Transverse colon (tissue), 4 donors: ENCODE results near the gene SPTLC3. TPM values are rescaled to one million over a fixed set of nuclear protein-coding genes. Genes with fewer than 3 reads are reported as not detected.

Source experiments
- DNase-seq: peaks from one replicate; pipeline ENCODE4 v3.0.0-alpha.2; 2019
- H3K27ac ChIP-seq, 4 donors: fragments of 200-600 bp; sonication (generic); 2 replicates each; pipeline ENCODE4 v1.5.1; 2016 to 2018; ENCODE audit warnings: inconsistent platforms in 4 of 4
- H3K27me3 ChIP-seq: fragments of 200-600 bp; sonication (generic); 2 replicates; pipeline ENCODE4 v1.5.1; 2017; ENCODE audit warnings: inconsistent platforms
- H3K36me3 ChIP-seq, 4 donors: fragments of 200-600 bp; sonication (generic); 2 replicates each; pipeline ENCODE4 v1.5.1; 2017 to 2019; ENCODE audit warnings: inconsistent platforms in 4 of 4
- H3K4me1 ChIP-seq, 4 donors: fragments of 200-600 bp; sonication (generic); 2 replicates each; pipeline ENCODE4 v1.5.1; 2017 to 2020; ENCODE audit warnings: inconsistent platforms in 4 of 4
- H3K4me3 ChIP-seq, 4 donors: fragments of 200-600 bp; sonication (generic); 1 replicate in 1 of 4; 2 replicates in 3 of 4; pipeline versions ENCODE4 v1.5.1 to v1.6.1; 2017 to 2019; ENCODE audit warnings: inconsistent platforms in 4 of 4
- H3K9me3 ChIP-seq, 2 donors: fragments of 200-600 bp; sonication (generic); 2 replicates each; pipeline ENCODE4 v1.5.1; 2017 to 2019; ENCODE audit warnings: inconsistent platforms in 2 of 2
- EP300 ChIP-seq: sonication (generic); formaldehyde crosslinking; IDR thresholded peaks from one replicate; pipeline ENCODE4 v1.6.1; 2017; ENCODE audit warnings: antibody characterized with exemption, low read depth
- POLR2A ChIP-seq: fragments of 450-650 bp; IDR thresholded peaks from one replicate; pipeline ENCODE4 v1.6.1; 2016; ENCODE audit warnings: antibody characterized with exemption, mild to moderate bottlenecking, moderate library complexity
- POLR2AphosphoS5 ChIP-seq, 3 donors: sonication (generic); formaldehyde crosslinking; IDR thresholded peaks; one replicate each; pipeline ENCODE4 v1.6.1; 2016; ENCODE audit warnings: antibody characterized with exemption in 3 of 3
- WGBS, 2 donors: methylation state at CpG; one replicate each; pipeline ENCODE4 v1.1.5; 2018; ENCODE audit warnings: low coverage in 1 of 2; 5-methylcytosine and 5-hydroxymethylcytosine counted together
- in situ Hi-C, 4 donors: fragments of 200-750 bp; cut with MboI; loops; one replicate each; pipeline versions ENCODE4 v1.15.0 to v1.15.1; 2017; ENCODE audit warnings: low sequenced_read_pairs in 3 of 4, low pct_ligation_motif_present in 1 of 4, low pct_unique_long_range_greater_than_20kb in 1 of 4
- intact Hi-C: fragments of 100-400 bp; cut with DNase I; formaldehyde crosslinking; loops from one replicate; pipeline ENCODE4 v1.15.1; 2023; ENCODE audit warnings: low total_unique reads
- total RNA-seq, 4 donors: library from RNA; depleted of rRNA; stranded (reverse); fragments of >200 nt; gene quantifications; one replicate each; pipeline ENCODE4 v1.1.0, GENCODE V29; 2016
- TF ChIP-seq, protein P1 (sequence below), 5 experiments: fragments of 200-600 bp in 3 of 5; fragments of 450-650 bp in 2 of 5; sonication (generic) in 3 of 5; IDR thresholded peaks; 1 replicate in 2 of 5; 2 replicates in 3 of 5; pipeline ENCODE4 v1.5.1; 2016 to 2017; ENCODE audit warnings: antibody characterized with exemption in 5 of 5, inconsistent platforms in 3 of 5, mild to moderate bottlenecking in 2 of 5, moderate library complexity in 1 of 5

Gene SPTLC3
- total RNA-seq, 4 donors from 2014 or later, result 2.6 to 11.6 (median 8.8) TPM

DNA sequence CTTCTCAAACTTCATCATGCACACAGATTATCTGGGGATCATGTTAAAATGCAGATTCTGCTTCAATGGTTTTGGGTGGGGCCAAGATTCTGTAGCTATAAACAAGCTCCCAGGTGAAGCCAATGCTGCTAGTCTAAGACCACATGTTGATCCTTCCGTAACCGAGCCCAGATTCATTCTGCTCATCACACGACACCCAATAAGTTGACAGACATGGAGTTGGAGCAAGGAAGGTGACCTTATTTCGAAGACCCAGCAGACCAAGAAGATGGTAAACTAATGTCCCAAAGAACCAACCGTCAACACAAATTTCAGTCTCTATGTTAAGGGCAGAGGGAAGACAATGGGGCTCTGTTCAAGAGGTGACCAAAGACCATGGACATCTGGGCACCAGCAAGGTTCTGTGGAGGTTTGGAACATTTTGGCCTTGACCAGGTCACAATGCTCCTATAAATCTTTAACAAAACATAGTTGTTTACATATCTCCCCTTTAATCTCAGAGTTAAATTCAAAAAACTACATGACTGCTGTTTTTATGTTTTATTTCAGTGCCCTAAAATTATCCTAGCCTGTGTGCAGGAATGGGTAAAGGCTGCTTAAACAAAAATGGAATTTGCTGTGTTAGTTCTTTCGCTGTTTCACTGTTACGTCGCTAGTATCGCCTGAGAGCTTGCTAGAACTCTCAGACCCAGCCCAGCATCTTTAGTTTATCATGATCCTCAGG is 50.1 kb downstream of the SPTLC3 start:
- in situ Hi-C loops, result no loop called here

GRCh38 chr20:13059398-13060136 is 50.8 kb downstream of the SPTLC3 start:
- Histone ChIP-seq H3K27me3 (no peaks in the 10 kb centered on the region), H3K36me3 (no peaks in the 10 kb centered on the region), H3K9me3 (no peaks in the 10 kb centered on the region), H3K27ac (no peak overlapping the region), H3K4me3 (no peak overlapping the region), H3K4me1 (no peaks in the 10 kb centered on the region)
- intact Hi-C loops (no loop called here), in situ Hi-C loops (no loop called here)
- WGBS, 2 donors, result 76 to 84% methylated on average over 4 to 7 of the region's 7 CpGs
- TF ChIP-seq POLR2A (no peak), EP300 (no peak), POLR2AphosphoS5 (IDR thresholded peaks at IDR 0.05) (no peak)
- TF ChIP-seq, protein P1, sequence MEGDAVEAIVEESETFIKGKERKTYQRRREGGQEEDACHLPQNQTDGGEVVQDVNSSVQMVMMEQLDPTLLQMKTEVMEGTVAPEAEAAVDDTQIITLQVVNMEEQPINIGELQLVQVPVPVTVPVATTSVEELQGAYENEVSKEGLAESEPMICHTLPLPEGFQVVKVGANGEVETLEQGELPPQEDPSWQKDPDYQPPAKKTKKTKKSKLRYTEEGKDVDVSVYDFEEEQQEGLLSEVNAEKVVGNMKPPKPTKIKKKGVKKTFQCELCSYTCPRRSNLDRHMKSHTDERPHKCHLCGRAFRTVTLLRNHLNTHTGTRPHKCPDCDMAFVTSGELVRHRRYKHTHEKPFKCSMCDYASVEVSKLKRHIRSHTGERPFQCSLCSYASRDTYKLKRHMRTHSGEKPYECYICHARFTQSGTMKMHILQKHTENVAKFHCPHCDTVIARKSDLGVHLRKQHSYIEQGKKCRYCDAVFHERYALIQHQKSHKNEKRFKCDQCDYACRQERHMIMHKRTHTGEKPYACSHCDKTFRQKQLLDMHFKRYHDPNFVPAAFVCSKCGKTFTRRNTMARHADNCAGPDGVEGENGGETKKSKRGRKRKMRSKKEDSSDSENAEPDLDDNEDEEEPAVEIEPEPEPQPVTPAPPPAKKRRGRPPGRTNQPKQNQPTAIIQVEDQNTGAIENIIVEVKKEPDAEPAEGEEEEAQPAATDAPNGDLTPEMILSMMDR (IDR thresholded peaks at IDR 0.05), result no peak
- no peak for DNase-seq

More for the DNA sequence above, 50.1 kb downstream of the SPTLC3 start:
- WGBS, 2 donors, result 86 to 94% methylated on average over 4 to 9 of the region's 9 CpGs
- H3K4me1 ChIP-seq, result no peaks in the 10 kb centered on the region
- intact Hi-C loops, result no loop called here
- TF ChIP-seq EP300, result no peak
- TF ChIP-seq POLR2AphosphoS5 (IDR thresholded peaks at IDR 0.05), result no peak
- TF ChIP-seq POLR2A, result no peak
- TF ChIP-seq, protein P1 (IDR thresholded peaks at IDR 0.05), result no peak
- no peak overlapping the region for H3K27ac ChIP-seq
- H3K36me3 ChIP-seq, result no peaks in the 10 kb centered on the region
- no peaks in the 10 kb centered on the region for H3K27me3 ChIP-seq
- H3K4me3 ChIP-seq, result no peak overlapping the region
- DNase-seq, result no peak
- no peaks in the 10 kb centered on the region for H3K9me3 ChIP-seq

- no peaks in the 10 kb centered on the region for H3K36me3 ChIP-seq
- in situ Hi-C loops, result no loop called here
- no peak for DNase-seq
- TF ChIP-seq POLR2A, result no peak
- no peak for TF ChIP-seq EP300
- no peak for TF ChIP-seq POLR2AphosphoS5 (IDR thresholded peaks at IDR 0.05)
- TF ChIP-seq, protein P1 (IDR thresholded peaks at IDR 0.05), result no peak
- no peaks in the 10 kb centered on the region for H3K9me3 ChIP-seq
- intact Hi-C loops, result no loop called here
- H3K4me1 ChIP-seq, result no peaks in the 10 kb centered on the region
- no peak overlapping the region for H3K4me3 ChIP-seq
- H3K27me3 ChIP-seq, result no peaks in the 10 kb centered on the region
- no peak overlapping the region for H3K27ac ChIP-seq
These were observed 51.6 kb downstream of the SPTLC3 start for GRCh38 chr20:13060327-13060726.

DNA sequence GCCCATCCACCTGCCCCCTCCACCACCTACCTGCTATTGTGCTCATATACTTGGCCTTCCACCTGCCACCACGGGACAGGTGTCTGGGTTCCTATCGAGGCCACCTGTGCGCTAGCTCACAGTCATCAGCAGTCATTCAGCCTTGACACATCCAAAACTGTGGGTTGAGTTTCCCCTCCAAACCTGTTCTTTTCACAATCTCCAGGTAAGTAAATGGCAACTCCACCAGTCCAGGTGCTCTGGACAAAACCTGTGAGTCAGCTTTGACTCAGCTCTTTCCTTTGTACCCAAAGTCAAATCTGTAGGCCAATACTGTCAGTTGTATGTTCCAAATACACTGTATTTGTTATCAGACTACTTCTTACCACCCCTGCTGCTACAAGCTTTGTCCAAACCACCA is 52.6 kb downstream of the SPTLC3 start:
- in situ Hi-C loops (no loop called here), intact Hi-C loops (no loop called here)
- TF ChIP-seq POLR2A (no peak), EP300 (no peak), POLR2AphosphoS5 (IDR thresholded peaks at IDR 0.05) (no peak)
- TF ChIP-seq, protein P1 (IDR thresholded peaks at IDR 0.05), result no peak
- no peak overlapping the region for H3K27ac ChIP-seq
- H3K4me3 ChIP-seq, result no peak overlapping the region
- H3K27me3 ChIP-seq, result no peaks in the 10 kb centered on the region
- peaks cover 3 to 5% of the 10 kb centered on the region in 2 donors for H3K9me3 ChIP-seq
- H3K4me1 ChIP-seq, result no peaks in the 10 kb centered on the region
- WGBS, 2 donors, result 89% methylated on average over 3 of the region's 3 CpGs; no CpG with 5 or more reads in 1 of the 2 donors
- no peaks in the 10 kb centered on the region for H3K36me3 ChIP-seq
- no peak for DNase-seq
